K562 (cell line): ENCODE measurements around the gene THRSP. TPM values are rescaled to one million over a fixed set of nuclear protein-coding genes. Genes with fewer than 3 reads are reported as not detected.

Experiments used
- CEBPZ ChIP-seq: fragments of 150-350 bp; IDR thresholded peaks from 2 replicates; pipeline ENCODE4 v1.6.1; 2014; ENCODE audit warnings: low read depth, mild to moderate bottlenecking, low read length, borderline replicate concordance
- CGGBP1 ChIP-seq: fragments of 250-450 bp; sonication (Bioruptor Pico); IDR thresholded peaks from 2 replicates; pipeline ENCODE4 v1.9.0; 2021; ENCODE audit warnings: mild to moderate bottlenecking
- CREB3 ChIP-seq: fragments of 450-650 bp; conservative IDR thresholded peaks from 2 replicates; pipeline ENCODE4 v1.6.1; 2016; ENCODE audit warnings: missing genetic modification characterization, low read depth, mild to moderate bottlenecking, missing compliant biosample characterization, moderate library complexity
- CTCF ChIP-seq, 3 experiments: IDR thresholded peaks in 2 of 3; conservative IDR thresholded peaks in 1 of 3; 2 replicates each; pipeline ENCODE4 v1.5.1; 2011 to 2012; ENCODE audit warnings: low read length in 3 of 3, mild to moderate bottlenecking in 3 of 3, control low read depth in 2 of 3, improper control_type of control experiment in 1 of 3, inconsistent platforms in 1 of 3, low read depth in 1 of 3, mixed read lengths in 1 of 3, moderate library complexity in 1 of 3; ENCODE audit not compliant: insufficient read depth in 2 of 3
- ETS1 ChIP-seq: conservative IDR thresholded peaks from 2 replicates; pipeline ENCODE4 v1.6.1; 2011; ENCODE audit warnings: low read depth, mild to moderate bottlenecking, low read length; ENCODE audit not compliant: control insufficient read depth
- HNRNPL ChIP-seq: fragments of 200-400 bp; formaldehyde crosslinking; IDR thresholded peaks from 2 replicates; pipeline ENCODE4 v1.6.1; 2017; ENCODE audit warnings: low read depth, mild to moderate bottlenecking, low read length
- KLF13 ChIP-seq: fragments of 450-650 bp; IDR thresholded peaks from 2 replicates; pipeline ENCODE4 v1.6.1; 2016; ENCODE audit warnings: missing genetic modification characterization, low read depth, mild to moderate bottlenecking, missing compliant biosample characterization, moderate library complexity, borderline replicate concordance
- NCOA1 ChIP-seq: fragments of 450-650 bp; IDR thresholded peaks from 2 replicates; pipeline ENCODE4 v1.6.1; 2016; ENCODE audit warnings: low read depth
- NFRKB ChIP-seq: fragments of 450-650 bp; IDR thresholded peaks from 2 replicates; pipeline ENCODE4 v1.6.1; 2016; ENCODE audit warnings: low read depth
- RBM22 ChIP-seq: fragments of 200-400 bp; formaldehyde crosslinking; IDR thresholded peaks from 2 replicates; pipeline ENCODE4 v1.6.1; 2018; ENCODE audit warnings: low read length, low read depth; ENCODE audit not compliant: poor library complexity, severe bottlenecking
- ZFP36 ChIP-seq: fragments of 150-350 bp; IDR thresholded peaks from 2 replicates; pipeline ENCODE4 v1.6.1; 2018; ENCODE audit warnings: low read length, low read depth; ENCODE audit not compliant: partially characterized antibody
- ZNF23 ChIP-seq: fragments of 250-450 bp; sonication (Bioruptor Pico); IDR thresholded peaks from 2 replicates; pipeline ENCODE4 v1.4.0; 2020; ENCODE audit warnings: mild to moderate bottlenecking
- ZNF282 ChIP-seq: sonication (generic); formaldehyde crosslinking; IDR thresholded peaks from 2 replicates; pipeline ENCODE4 v1.8.1; 2023; ENCODE audit warnings: missing genetic modification reagents
- ZNF592 ChIP-seq: fragments of 450-650 bp; IDR thresholded peaks from 2 replicates; pipeline ENCODE4 v1.6.1; 2017; ENCODE audit warnings: antibody characterized with exemption, mild to moderate bottlenecking
- polyA plus RNA-seq, 8 experiments: library from polyadenylated mRNA; depleted of rRNA in 4 of 8; stranded (reverse) in 5 of 8; unstranded in 3 of 8; fragments of >200 nt; fragmentation: Nextera tagmentation in 2 of 8; fragmentation: Illumina TruSeq in 1 of 8; extraction: Ambion mirVana in 2 of 8; extraction: Trizol in 1 of 8; gene quantifications; 2 replicates each; pipeline versions ENCODE4 v1.2.1 to v1.2.3, GENCODE V29; 2011 to 2014; ENCODE audit warnings: inconsistent platforms in 1 of 8, missing spikeins in 1 of 8
- total RNA-seq, 7 experiments: library from RNA; depleted of rRNA in 6 of 7; stranded (reverse); fragments of >200 nt in 6 of 7; fragmentation: Illumina TruSeq in 2 of 7; extraction: Trizol in 2 of 7; gene quantifications; 2 replicates each; pipeline versions ENCODE4 v1.2.1 to v1.2.3, GENCODE V29; 2011 to 2021; ENCODE audit warnings: low replicate concordance in 1 of 7

Gene THRSP
- total and polyA plus RNA-seq, 9 of the 15 experiments (the other 6 are each of a cell fraction or from before 2014, with no cell fraction given) = 0.23 to 0.56 (median 0.31) TPM; not detected in 2

- no peak for TF ChIP-seq RBM22
- peak; percentile 85 for TF ChIP-seq ZNF592
- no peak for TF ChIP-seq ZNF282 (CRISPR knock-in tag)
- no peak for TF ChIP-seq ZFP36
- TF ChIP-seq KLF13 (tag) = no peak
- no peak; a peak in 1 of 6 replicates for TF ChIP-seq CTCF (IDR thresholded peaks at IDR 0.05 in 2 of 3, conservative IDR thresholded peaks at IDR 0.05 in 1 of 3; ENCODE audit: insufficient read depth in 2 of 3, low read depth in 1 of 3, low read length in 3 of 3)
- TF ChIP-seq ZNF23 = no peak
- no peak for TF ChIP-seq CEBPZ
- TF ChIP-seq CREB3 (tag) = peak; percentile 53; the same call in 1 of the 2 replicates
- no peak for TF ChIP-seq ETS1
- TF ChIP-seq NCOA1 = no peak
- TF ChIP-seq NFRKB = no peak; the same call in 1 of the 2 replicates
- no peak for TF ChIP-seq CGGBP1
- TF ChIP-seq HNRNPL = no peak
Measured at GRCh38 chr11:78040691-78041379, 22.8 kb upstream of the THRSP start (continued).
